HepG2 (cell line): ENCODE results near the gene RNASE11. TPM values are rescaled to one million over a fixed set of nuclear protein-coding genes. Genes with fewer than 3 reads are reported as not detected.
A peak's percentile ranks its signal among the peaks of the same experiment; 100 is the strongest.

Source experiments
- CCDC6 ChIP-seq: sonication (generic); formaldehyde crosslinking; IDR thresholded peaks from 2 replicates; pipeline ENCODE4 v1.8.1; 2022; ENCODE audit warnings: mild to moderate bottlenecking, missing genetic modification reagents, moderate library complexity
- DBP ChIP-seq: sonication (generic); formaldehyde crosslinking; IDR thresholded peaks from 2 replicates; pipeline ENCODE4 v1.4.0; 2020; ENCODE audit warnings: missing genetic modification reagents; ENCODE audit errors: not compliant biosample characterization
- ELF1 ChIP-seq: sonication (generic); formaldehyde crosslinking; IDR thresholded peaks from 2 replicates; pipeline ENCODE4 v1.4.0; 2020; ENCODE audit warnings: missing genetic modification reagents
- FOXK2 ChIP-seq: fragments of 450-650 bp; IDR thresholded peaks from 2 replicates; pipeline ENCODE4 v1.6.1; 2016
- FOXO1 ChIP-seq: sonication (generic); formaldehyde crosslinking; IDR thresholded peaks from 2 replicates; pipeline ENCODE4 v1.4.0; 2020; ENCODE audit warnings: missing genetic modification reagents
- NR2F1 ChIP-seq, 2 experiments: fragments of 450-650 bp in 1 of 2; formaldehyde crosslinking in 1 of 2; IDR thresholded peaks; 2 replicates each; pipeline versions ENCODE4 v1.5.0 to v1.6.1; 2016 to 2020; ENCODE audit warnings: mild to moderate bottlenecking in 1 of 2, missing compliant biosample characterization in 1 of 2, missing genetic modification reagents in 1 of 2, moderate library complexity in 1 of 2
- RCOR2 ChIP-seq: IDR thresholded peaks from 2 replicates; pipeline ENCODE4 v1.6.1; 2016; ENCODE audit warnings: missing biosample characterization, missing genetic modification reagents
- SNAPC4 ChIP-seq: sonication (generic); formaldehyde crosslinking; IDR thresholded peaks from 2 replicates; pipeline ENCODE4 v1.4.0; 2020; ENCODE audit warnings: mild to moderate bottlenecking, missing genetic modification reagents
- THRA ChIP-seq: sonication (generic); formaldehyde crosslinking; IDR thresholded peaks from 2 replicates; pipeline ENCODE4 v1.4.0; 2020; ENCODE audit warnings: missing genetic modification reagents, borderline replicate concordance
- TRIM22 ChIP-seq: fragments of 450-650 bp; IDR thresholded peaks from 2 replicates; pipeline ENCODE4 v1.6.1; 2017
- ZNF260 ChIP-seq: sonication (generic); formaldehyde crosslinking; IDR thresholded peaks from 2 replicates; pipeline ENCODE4 v1.4.0; 2020; ENCODE audit warnings: missing genetic modification reagents, low read depth, mild to moderate bottlenecking, borderline replicate concordance
- ZNF274 ChIP-seq: sonication (generic); formaldehyde crosslinking; IDR thresholded peaks from 2 replicates; pipeline ENCODE4 v1.5.1; 2020; ENCODE audit warnings: mild to moderate bottlenecking, missing genetic modification reagents
- ZNF337 ChIP-seq: sonication (generic); formaldehyde crosslinking; IDR thresholded peaks from 2 replicates; pipeline ENCODE4 v1.5.1; 2020; ENCODE audit warnings: missing genetic modification reagents, low read depth, mild to moderate bottlenecking, borderline replicate concordance
- ZNF740 ChIP-seq: sonication (generic); formaldehyde crosslinking; IDR thresholded peaks from 2 replicates; pipeline ENCODE4 v1.4.0; 2020; ENCODE audit warnings: missing genetic modification reagents
- ZZZ3 ChIP-seq: sonication (generic); formaldehyde crosslinking; IDR thresholded peaks from 2 replicates; pipeline ENCODE4 v1.4.0; 2020; ENCODE audit warnings: missing genetic modification reagents, mild to moderate bottlenecking, borderline replicate concordance
- polyA plus RNA-seq, 8 experiments: library from polyadenylated mRNA; depleted of rRNA in 3 of 8; stranded (reverse) in 7 of 8; unstranded in 1 of 8; fragments of >200 nt; fragmentation: Illumina TruSeq in 4 of 8; extraction: Trizol in 4 of 8; gene quantifications; 2 replicates each; pipeline versions ENCODE4 v1.2.1 to v1.2.3, GENCODE V29; 2011 to 2016; ENCODE audit warnings: low read depth in 4 of 8, missing spikeins in 1 of 8, mixed read lengths in 1 of 8; ENCODE audit not compliant: insufficient read depth in 1 of 8
- total RNA-seq, 5 experiments: library from RNA; depleted of rRNA; stranded (reverse); fragments of >200 nt; fragmentation: Illumina TruSeq; extraction: Trizol; gene quantifications; 2 replicates each; pipeline ENCODE4 v1.2.3, GENCODE V29; 2016; ENCODE audit warnings: low read depth in 1 of 5

The RNASE11 gene
- total and polyA plus RNA-seq, 2 of the 13 experiments (the other 11 are each of a cell fraction or from before 2014, with no cell fraction given) = not detected

GRCh38 chr14:20606190-20606901, 18.5 kb upstream of the RNASE11 start (continued):
- TF ChIP-seq SNAPC4 (CRISPR knock-in tag) (no peak), ZNF740 (CRISPR knock-in tag) (0 out of 2 replicates have a peak, but pooled peaks have one; percentile 21), RCOR2 (CRISPR knock-in tag) (no peak), FOXK2 (no peak), ZNF260 (CRISPR knock-in tag) (no peak), ELF1 (CRISPR knock-in tag) (peak; percentile 46), FOXO1 (0 out of 2 replicates have a peak, but pooled peaks have one; percentile 53), CCDC6 (CRISPR knock-in tag) (no peak), NR2F1 (CRISPR knock-in tag; IDR thresholded peaks at IDR 0.05) (peak in 1 of 2 experiments; percentile 26; a peak in 1 of 4 replicates), THRA (CRISPR knock-in tag) (peak; percentile 55; the same call in 1 of the 2 replicates), ZNF274 (peak; percentile 39; the same call in 1 of the 2 replicates), ZZZ3 (no peak), DBP (CRISPR knock-in tag) (no peak), ZNF337 (no peak), TRIM22 (no peak)
